GM12878 (cell line): ENCODE results near the gene DNHD1. TPM values are rescaled to one million over a fixed set of nuclear protein-coding genes. Genes with fewer than 3 reads are reported as not detected.

Experiments used
- ATAC-seq: fragments of 200-7000 bp; cut with Tn5 transposase; 3 replicates; pipeline ENCODE4 v1.9.1; 2020; ENCODE audit warnings: mild to moderate bottlenecking, moderate library complexity
- BruUV-seq: library from RNA; stranded (reverse); fragments of 400-500 nt; replicated peaks from 2 replicates; lab custom pipeline; 2021; lab: Mats Ljungman, UMichigan
- CTCF ChIA-PET: fragments of 300-600 bp; sonication (Branson Sonifier 250); formaldehyde crosslinking; extraction: SDS; loops from one replicate; lab custom pipeline; 2021; ENCODE audit warnings: inconsistent platforms; lab: Yijun Ruan, JAX
- POLR2A ChIA-PET: fragments of 350-600 bp; formaldehyde crosslinking; extraction: SDS; loops from one replicate; lab custom pipeline; 2021; ENCODE audit warnings: inconsistent platforms; lab: Charles Lee
- RAD21 ChIA-PET: fragments of 300-600 bp; sonication (Branson Sonifier 250); formaldehyde crosslinking; loops from one replicate; lab custom pipeline; 2023; ENCODE audit warnings: antibody characterized with exemption; ENCODE audit not compliant: unreplicated experiment; lab: Charles Lee
- SMC1A ChIA-PET: fragments of 300-600 bp; sonication (Branson Sonifier 250); formaldehyde crosslinking; loops from one replicate; lab custom pipeline; 2023; ENCODE audit not compliant: unreplicated experiment, uncharacterized antibody; lab: Charles Lee
- DNase-seq: peaks from one replicate; pipeline ENCODE4 v3.0.0-alpha.2; 2011; ENCODE audit warnings: low read depth, low spot score
- FAIRE-seq: peaks from 3 replicates; lab custom pipeline; 2011; peaks lifted over from hg19 to GRCh38; lab: Jason Lieb, UNC
- H2AFZ ChIP-seq: 2 replicates; pipeline ENCODE4 v1.6.0; 2011; ENCODE audit warnings: low read depth, low read length, control low read depth; ENCODE audit not compliant: control insufficient read depth
- H3K27ac ChIP-seq: 2 replicates; pipeline ENCODE4 v1.5.1; 2011; ENCODE audit warnings: control low read depth; ENCODE audit not compliant: control insufficient read depth, insufficient read depth
- H3K27me3 ChIP-seq, 2 experiments: replicated peaks in 1 of 2; 2 replicates each; pipeline versions ENCODE4 v1.6.0 to v1.6.1; 2011; ENCODE audit warnings: low read length in 1 of 2; ENCODE audit not compliant: control insufficient read depth in 2 of 2, insufficient read depth in 2 of 2
- H3K36me3 ChIP-seq, 2 experiments: 2 replicates each; pipeline ENCODE4 v1.5.1; 2011; ENCODE audit warnings: low read length in 1 of 2; ENCODE audit not compliant: control insufficient read depth in 2 of 2, insufficient read depth in 2 of 2
- H3K4me1 ChIP-seq: 2 replicates; pipeline ENCODE4 v1.6.1; 2011; ENCODE audit warnings: mild to moderate bottlenecking, low read length, moderate library complexity, mixed read lengths; ENCODE audit not compliant: control insufficient read depth, insufficient read depth
- H3K4me2 ChIP-seq: 2 replicates; pipeline ENCODE4 v1.6.0; 2011; ENCODE audit warnings: control low read depth; ENCODE audit not compliant: control insufficient read depth, insufficient read depth
- H3K4me3 ChIP-seq: fragments of 200-600 bp; sonication (generic); 2 replicates; pipeline ENCODE4 v1.5.1; 2016
- H3K79me2 ChIP-seq: 2 replicates; pipeline ENCODE4 v1.6.0; 2011; ENCODE audit warnings: low read length; ENCODE audit not compliant: control insufficient read depth, insufficient read depth
- H3K9ac ChIP-seq: 2 replicates; pipeline ENCODE4 v1.8.0; 2011; ENCODE audit warnings: low read length, control low read depth, mixed read lengths; ENCODE audit not compliant: control insufficient read depth, insufficient read depth
- H3K9me3 ChIP-seq: replicated peaks from 3 replicates; pipeline ENCODE4 v1.5.1; 2011; ENCODE audit warnings: mild to moderate bottlenecking, low read length; ENCODE audit not compliant: control insufficient read depth, insufficient read depth
- H4K20me1 ChIP-seq: 2 replicates; pipeline ENCODE4 v1.6.0; 2011; ENCODE audit not compliant: control insufficient read depth, insufficient read depth
- E2F4 ChIP-seq: IDR thresholded peaks from 2 replicates; pipeline ENCODE4 v1.6.1; 2012; ENCODE audit warnings: low read depth, low read length, improper control_type of control experiment
- E2F8 ChIP-seq: fragments of 450-650 bp; IDR thresholded peaks from 2 replicates; pipeline ENCODE4 v1.6.1; 2018; ENCODE audit warnings: mild to moderate bottlenecking, low read depth, moderate library complexity; ENCODE audit not compliant: partially characterized antibody
- JUND ChIP-seq: IDR thresholded peaks from 2 replicates; pipeline ENCODE4 v1.6.1; 2012; ENCODE audit warnings: low read depth, mild to moderate bottlenecking, low read length, improper control_type of control experiment, moderate library complexity
- NR2C1 ChIP-seq: fragments of 450-650 bp; IDR thresholded peaks from 2 replicates; pipeline ENCODE4 v1.6.1; 2017; ENCODE audit warnings: antibody characterized with exemption, mild to moderate bottlenecking, moderate library complexity
- PRDM15 ChIP-seq: fragments of 450-650 bp; formaldehyde crosslinking; IDR thresholded peaks from 2 replicates; pipeline ENCODE4 v1.4.0; 2020; ENCODE audit warnings: mild to moderate bottlenecking, moderate library complexity
- STAT1 ChIP-seq: fragments of 450-650 bp; conservative IDR thresholded peaks from 2 replicates; pipeline ENCODE4 v1.6.1; 2014; ENCODE audit warnings: antibody characterized with exemption, mild to moderate bottlenecking
- ZSCAN29 ChIP-seq: fragments of 450-650 bp; IDR thresholded peaks from 2 replicates; pipeline ENCODE4 v1.6.1; 2017; ENCODE audit warnings: mild to moderate bottlenecking, moderate library complexity
- WGBS: methylation state at CpG from one replicate; pipeline ENCODE4 v1.1.6; 2016; ENCODE audit warnings: low lambda C conversion rate; ENCODE audit not compliant: insufficient replicate concordance, insufficient coverage; ENCODE audit errors: missing lambda C conversion rate; 5-methylcytosine and 5-hydroxymethylcytosine counted together
- in situ Hi-C: fragments of 300-500 bp; cut with MboI; formaldehyde crosslinking; loops from 9 replicates; pipeline ENCODE4 v1.14.3; 2018; ENCODE audit warnings: mixed read lengths
- intact Hi-C: fragments of 100-400 bp; cut with micrococcal nuclease; formaldehyde crosslinking; loops from one replicate; pipeline ENCODE4 v1.14.2; 2022; ENCODE audit not compliant: unreplicated experiment
- polyA plus RNA-seq, 11 experiments: library from polyadenylated mRNA; depleted of rRNA in 4 of 11; unstranded in 6 of 11; stranded (reverse) in 5 of 11; fragments of >200 nt; fragmentation: Nextera tagmentation in 4 of 11; fragmentation: Illumina TruSeq in 1 of 11; extraction: Ambion mirVana in 4 of 11; extraction: Trizol in 1 of 11; gene quantifications; 1 replicate in 1 of 11; 2 replicates in 10 of 11; pipeline versions ENCODE4 v1.2.1 to v1.2.3, GENCODE V29; 2011 to 2016; ENCODE audit warnings: inconsistent platforms in 2 of 11, missing spikeins in 2 of 11, low read depth in 1 of 11
- total RNA-seq, 4 experiments: library from RNA; depleted of rRNA in 3 of 4; stranded (reverse); fragments of >200 nt in 3 of 4; fragmentation: Illumina TruSeq in 1 of 4; extraction: Trizol in 1 of 4; gene quantifications; 2 replicates each; pipeline versions ENCODE4 v1.2.1 to v1.2.3, GENCODE V29; 2013 to 2021

Gene DNHD1
- total and polyA plus RNA-seq, 10 of the 15 experiments (the other 5 are each of a cell fraction or from before 2014, with no cell fraction given) = 0.99 to 16.9 (median 8.6) TPM

- ATAC-seq (no peak), DNase-seq (no peak)
- BruUV-seq = no TSS peak
- Histone ChIP-seq H3K4me2 (no peak overlapping the region), H3K4me3 (no peak overlapping the region), H3K27me3 (no peaks in the 10 kb centered on the region), H3K9ac (no peak overlapping the region), H3K4me1 (no peaks in the 10 kb centered on the region), H3K79me2 (no peaks in the 10 kb centered on the region), H3K36me3 (peaks cover 4 to 5% of the 10 kb centered on the region in 2 experiments; a peak in 3 of 4 replicates), H3K27ac (no peak overlapping the region)
- intact Hi-C loops = no loop called here
- ChIA-PET POLR2A (no interaction called here), CTCF (interaction anchor here (1.0 to 1.9 kb wide), 2 partner anchors 14 to 53 kb away, joined by 3 to 4 read pairs; no protein-coding TSS in a partner anchor), RAD21 (no interaction called here)
- 100% methylated on average over 1 of the region's 1 CpG for WGBS
- TF ChIP-seq NR2C1 = no peak
- TF ChIP-seq STAT1 = no peak
- TF ChIP-seq JUND = no peak
- TF ChIP-seq, all 136 proteins: peak for 0
- in situ Hi-C loops = no loop called here
- SMC1A ChIA-PET = interaction anchor here (1.6 kb wide), 1 partner anchor 12 kb away, joined by 3 read pairs; no protein-coding TSS in a partner anchor
- FAIRE-seq = no peak
- H3K9me3 ChIP-seq = no peaks in the 10 kb centered on the region
- H4K20me1 ChIP-seq = no peaks in the 10 kb centered on the region
- H2AFZ ChIP-seq = no peak overlapping the region
These were observed 86.5 kb downstream of the DNHD1 start for GRCh38 chr11:6583584-6583983.

GRCh38 chr11:6584528-6584927 lies 87.4 kb downstream of the DNHD1 start:
- H3K27ac ChIP-seq = no peak overlapping the region
- no peak overlapping the region for H3K9ac ChIP-seq
- 87% methylated on average over 4 of the region's 4 CpGs for WGBS
- H3K4me2 ChIP-seq = no peak overlapping the region
- no TSS peak for BruUV-seq
- POLR2A ChIA-PET = no interaction called here
- no peak overlapping the region for H2AFZ ChIP-seq
- ATAC-seq (no peak), FAIRE-seq (no peak), DNase-seq (no peak)
- in situ Hi-C loops = no loop called here
- no peaks in the 10 kb centered on the region for H3K27me3 ChIP-seq
- no peaks in the 10 kb centered on the region for H3K79me2 ChIP-seq
- H3K4me1 ChIP-seq = no peaks in the 10 kb centered on the region
- intact Hi-C loops = no loop called here
- H3K36me3 ChIP-seq = peaks cover 4 to 5% of the 10 kb centered on the region in 2 experiments; a peak in 3 of 4 replicates
- CTCF ChIA-PET = interaction anchor here (0.5 to 1.9 kb wide), 5 partner anchors 53 to 938 kb away, joined by 3 to 4 read pairs (median 3); no protein-coding TSS in a partner anchor
- no peak overlapping the region for H3K4me3 ChIP-seq
- no peaks in the 10 kb centered on the region for H4K20me1 ChIP-seq
- SMC1A ChIA-PET = interaction anchor here (1.6 kb wide), 1 partner anchor 11 kb away, joined by 3 read pairs; no protein-coding TSS in a partner anchor
- RAD21 ChIA-PET = no interaction called here
- H3K9me3 ChIP-seq = no peaks in the 10 kb centered on the region
- TF ChIP-seq ZSCAN29 (no peak), E2F4 (no peak), PRDM15 (CRISPR knock-in tag) (no peak), E2F8 (no peak)
